Measurements from ENCODE around the gene BRSK1. TPM values are rescaled to one million over a fixed set of nuclear protein-coding genes. Genes with fewer than 3 reads are reported as not detected.

Gene BRSK1
- total RNA-seq, 1 donor from 2014 or later = 81.4 TPM

Small RNA genes lying within 50 kb of the gene (small RNA-seq; reads per million reads assigned to genes)
- gene MIR6802 (ENCODE audit: low replicate concordance) (not detected), gene MIR6803 (ENCODE audit: low replicate concordance) (not detected)

Other genes starting within 250 kb of the BRSK1 start
- 0.49 TPM for gene GP6, start 245.7 kb upstream of the BRSK1 start, total RNA-seq
- gene RDH13, start 220.8 kb upstream of the BRSK1 start, total RNA-seq = 13.5 TPM
- gene EPS8L1, start 208.1 kb upstream of the BRSK1 start, total RNA-seq = 4.9 TPM
- 19.9 TPM for gene PPP1R12C, start 166.4 kb upstream of the BRSK1 start, total RNA-seq
- gene TNNT1, start 134.8 kb upstream of the BRSK1 start, total RNA-seq = 0.49 TPM
- 0.98 TPM for gene TNNI3, start 126.3 kb upstream of the BRSK1 start, total RNA-seq
- 0.49 TPM for gene DNAAF3, start 117.4 kb upstream of the BRSK1 start, total RNA-seq
- 84.8 TPM for gene SYT5, start 103.7 kb upstream of the BRSK1 start, total RNA-seq
- gene PTPRH, start 74.5 kb upstream of the BRSK1 start, total RNA-seq = not detected
- 0.98 TPM for gene TMEM86B, start 55.2 kb upstream of the BRSK1 start, total RNA-seq
- gene PPP6R1, start 25.0 kb upstream of the BRSK1 start, total RNA-seq = 13.3 TPM
- gene HSPBP1, start 3.9 kb upstream of the BRSK1 start, total RNA-seq = 19.7 TPM
- not detected for gene TMEM150B, start 41.3 kb downstream of the BRSK1 start, total RNA-seq
- 5.9 TPM for gene KMT5C, start 55.9 kb downstream of the BRSK1 start, total RNA-seq
- gene COX6B2, start 70.7 kb downstream of the BRSK1 start, total RNA-seq = 0.25 TPM
- gene GARIN5B, start 79.3 kb downstream of the BRSK1 start, total RNA-seq = not detected
- under 0.01 TPM for gene IL11, start 86.5 kb downstream of the BRSK1 start, total RNA-seq
- 0.49 TPM for gene TMEM190, start 92.8 kb downstream of the BRSK1 start, total RNA-seq
- not detected for gene TMEM238, start 100.3 kb downstream of the BRSK1 start, total RNA-seq
- gene RPL28, start 101.9 kb downstream of the BRSK1 start, total RNA-seq = 153 TPM
- 29.7 TPM for gene UBE2S, start 123.8 kb downstream of the BRSK1 start, total RNA-seq
- 7.1 TPM for gene SHISA7, start 159.3 kb downstream of the BRSK1 start, total RNA-seq
- gene ISOC2, start 177.6 kb downstream of the BRSK1 start, total RNA-seq = 6.9 TPM
- gene C19orf85, start 180.8 kb downstream of the BRSK1 start, total RNA-seq = not detected
- 0.49 TPM for gene ZNF628, start 192.6 kb downstream of the BRSK1 start, total RNA-seq
- gene NAT14, start 201.2 kb downstream of the BRSK1 start, total RNA-seq = 15.5 TPM
- gene SSC5D, start 204.4 kb downstream of the BRSK1 start, total RNA-seq = 0.25 TPM